H1 (cell line): ENCODE data around the gene FAM200B. TPM values are rescaled to one million over a fixed set of nuclear protein-coding genes. Genes with fewer than 3 reads are reported as not detected.

Experiments used
- ASH2L ChIP-seq: fragments of 200-600, 300-600 bp; sonication (generic); IDR thresholded peaks from one replicate; pipeline ENCODE4 v1.7.1; 2017; ENCODE audit warnings: low read length
- CREB1 ChIP-seq: IDR thresholded peaks from 2 replicates; pipeline ENCODE4 v1.6.1; 2012; ENCODE audit warnings: inconsistent platforms
- GABPA ChIP-seq: IDR thresholded peaks from 2 replicates; pipeline ENCODE4 v1.6.1; 2011; ENCODE audit warnings: mild to moderate bottlenecking, low read length, moderate library complexity, borderline replicate concordance; ENCODE audit not compliant: insufficient read depth
- RFX5 ChIP-seq: IDR thresholded peaks from 2 replicates; pipeline ENCODE4 v1.6.1; 2011; ENCODE audit warnings: low read depth, low read length, improper control_type of control experiment, borderline replicate concordance
- SIRT6 ChIP-seq: IDR thresholded peaks from one replicate; pipeline ENCODE4 v1.7.1; 2012; ENCODE audit warnings: low read length, inconsistent platforms
- SP1 ChIP-seq: IDR thresholded peaks from 2 replicates; pipeline ENCODE4 v1.6.1; 2011; ENCODE audit warnings: low read depth, low read length
- polyA plus RNA-seq, 7 experiments: library from polyadenylated mRNA; depleted of rRNA in 3 of 7; stranded (reverse) in 5 of 7; unstranded in 2 of 7; fragments of >200 nt in 5 of 7; fragments of 200-250 nt in 2 of 7; gene quantifications; 1 replicate in 5 of 7; 2 replicates in 1 of 7; 4 replicates in 1 of 7; pipeline versions ENCODE4 v1.2.1 to v1.2.3, GENCODE V29; 2011 to 2013; ENCODE audit warnings: missing spikeins in 2 of 7, mixed read lengths in 2 of 7
- total RNA-seq: library from RNA; stranded (reverse); fragmentation: NEBNext Ultra II Directional; extraction: Animal tissue kit (Norgen Biotek cat#: 25700); gene quantifications from 2 replicates; pipeline ENCODE4 v1.2.1, GENCODE V29; 2021
- TF ChIP-seq, protein P1 (sequence below): fragments of 300-600 bp; sonication (generic); IDR thresholded peaks from 2 replicates; pipeline ENCODE4 v1.7.1; 2012; ENCODE audit warnings: low read length, moderate library complexity, mild to moderate bottlenecking, inconsistent platforms; ENCODE audit not compliant: insufficient replicate concordance
- TF ChIP-seq, protein P2 (sequence below): IDR thresholded peaks from 2 replicates; pipeline ENCODE4 v1.6.1; 2012; ENCODE audit warnings: inconsistent platforms

The FAM200B gene
- total and polyA plus RNA-seq, 2 of the 8 experiments (the other 6 are each of a cell fraction or from before 2014, with no cell fraction given), result 10.7 to 23.7 TPM

DNA sequence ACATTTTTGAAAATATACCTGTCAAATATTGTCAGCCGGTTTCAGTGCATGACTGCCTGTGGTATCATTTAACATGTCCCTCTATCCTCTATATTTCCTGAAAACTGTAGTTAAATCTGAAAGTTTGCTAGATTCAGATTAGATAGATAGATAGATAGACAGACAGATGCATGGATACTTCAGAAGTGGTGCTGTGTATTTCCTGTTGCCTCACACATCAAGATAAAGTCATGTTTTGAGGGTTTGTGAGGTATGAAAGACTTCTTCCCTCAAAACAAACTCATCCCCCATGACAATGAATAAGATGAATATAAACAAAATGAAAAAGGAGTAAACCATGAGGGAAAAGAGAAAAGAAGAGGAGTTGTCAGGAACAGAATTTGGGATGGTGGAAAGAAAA, 15.2 kb downstream of the FAM200B start (continued):
- TF ChIP-seq, protein P1, sequence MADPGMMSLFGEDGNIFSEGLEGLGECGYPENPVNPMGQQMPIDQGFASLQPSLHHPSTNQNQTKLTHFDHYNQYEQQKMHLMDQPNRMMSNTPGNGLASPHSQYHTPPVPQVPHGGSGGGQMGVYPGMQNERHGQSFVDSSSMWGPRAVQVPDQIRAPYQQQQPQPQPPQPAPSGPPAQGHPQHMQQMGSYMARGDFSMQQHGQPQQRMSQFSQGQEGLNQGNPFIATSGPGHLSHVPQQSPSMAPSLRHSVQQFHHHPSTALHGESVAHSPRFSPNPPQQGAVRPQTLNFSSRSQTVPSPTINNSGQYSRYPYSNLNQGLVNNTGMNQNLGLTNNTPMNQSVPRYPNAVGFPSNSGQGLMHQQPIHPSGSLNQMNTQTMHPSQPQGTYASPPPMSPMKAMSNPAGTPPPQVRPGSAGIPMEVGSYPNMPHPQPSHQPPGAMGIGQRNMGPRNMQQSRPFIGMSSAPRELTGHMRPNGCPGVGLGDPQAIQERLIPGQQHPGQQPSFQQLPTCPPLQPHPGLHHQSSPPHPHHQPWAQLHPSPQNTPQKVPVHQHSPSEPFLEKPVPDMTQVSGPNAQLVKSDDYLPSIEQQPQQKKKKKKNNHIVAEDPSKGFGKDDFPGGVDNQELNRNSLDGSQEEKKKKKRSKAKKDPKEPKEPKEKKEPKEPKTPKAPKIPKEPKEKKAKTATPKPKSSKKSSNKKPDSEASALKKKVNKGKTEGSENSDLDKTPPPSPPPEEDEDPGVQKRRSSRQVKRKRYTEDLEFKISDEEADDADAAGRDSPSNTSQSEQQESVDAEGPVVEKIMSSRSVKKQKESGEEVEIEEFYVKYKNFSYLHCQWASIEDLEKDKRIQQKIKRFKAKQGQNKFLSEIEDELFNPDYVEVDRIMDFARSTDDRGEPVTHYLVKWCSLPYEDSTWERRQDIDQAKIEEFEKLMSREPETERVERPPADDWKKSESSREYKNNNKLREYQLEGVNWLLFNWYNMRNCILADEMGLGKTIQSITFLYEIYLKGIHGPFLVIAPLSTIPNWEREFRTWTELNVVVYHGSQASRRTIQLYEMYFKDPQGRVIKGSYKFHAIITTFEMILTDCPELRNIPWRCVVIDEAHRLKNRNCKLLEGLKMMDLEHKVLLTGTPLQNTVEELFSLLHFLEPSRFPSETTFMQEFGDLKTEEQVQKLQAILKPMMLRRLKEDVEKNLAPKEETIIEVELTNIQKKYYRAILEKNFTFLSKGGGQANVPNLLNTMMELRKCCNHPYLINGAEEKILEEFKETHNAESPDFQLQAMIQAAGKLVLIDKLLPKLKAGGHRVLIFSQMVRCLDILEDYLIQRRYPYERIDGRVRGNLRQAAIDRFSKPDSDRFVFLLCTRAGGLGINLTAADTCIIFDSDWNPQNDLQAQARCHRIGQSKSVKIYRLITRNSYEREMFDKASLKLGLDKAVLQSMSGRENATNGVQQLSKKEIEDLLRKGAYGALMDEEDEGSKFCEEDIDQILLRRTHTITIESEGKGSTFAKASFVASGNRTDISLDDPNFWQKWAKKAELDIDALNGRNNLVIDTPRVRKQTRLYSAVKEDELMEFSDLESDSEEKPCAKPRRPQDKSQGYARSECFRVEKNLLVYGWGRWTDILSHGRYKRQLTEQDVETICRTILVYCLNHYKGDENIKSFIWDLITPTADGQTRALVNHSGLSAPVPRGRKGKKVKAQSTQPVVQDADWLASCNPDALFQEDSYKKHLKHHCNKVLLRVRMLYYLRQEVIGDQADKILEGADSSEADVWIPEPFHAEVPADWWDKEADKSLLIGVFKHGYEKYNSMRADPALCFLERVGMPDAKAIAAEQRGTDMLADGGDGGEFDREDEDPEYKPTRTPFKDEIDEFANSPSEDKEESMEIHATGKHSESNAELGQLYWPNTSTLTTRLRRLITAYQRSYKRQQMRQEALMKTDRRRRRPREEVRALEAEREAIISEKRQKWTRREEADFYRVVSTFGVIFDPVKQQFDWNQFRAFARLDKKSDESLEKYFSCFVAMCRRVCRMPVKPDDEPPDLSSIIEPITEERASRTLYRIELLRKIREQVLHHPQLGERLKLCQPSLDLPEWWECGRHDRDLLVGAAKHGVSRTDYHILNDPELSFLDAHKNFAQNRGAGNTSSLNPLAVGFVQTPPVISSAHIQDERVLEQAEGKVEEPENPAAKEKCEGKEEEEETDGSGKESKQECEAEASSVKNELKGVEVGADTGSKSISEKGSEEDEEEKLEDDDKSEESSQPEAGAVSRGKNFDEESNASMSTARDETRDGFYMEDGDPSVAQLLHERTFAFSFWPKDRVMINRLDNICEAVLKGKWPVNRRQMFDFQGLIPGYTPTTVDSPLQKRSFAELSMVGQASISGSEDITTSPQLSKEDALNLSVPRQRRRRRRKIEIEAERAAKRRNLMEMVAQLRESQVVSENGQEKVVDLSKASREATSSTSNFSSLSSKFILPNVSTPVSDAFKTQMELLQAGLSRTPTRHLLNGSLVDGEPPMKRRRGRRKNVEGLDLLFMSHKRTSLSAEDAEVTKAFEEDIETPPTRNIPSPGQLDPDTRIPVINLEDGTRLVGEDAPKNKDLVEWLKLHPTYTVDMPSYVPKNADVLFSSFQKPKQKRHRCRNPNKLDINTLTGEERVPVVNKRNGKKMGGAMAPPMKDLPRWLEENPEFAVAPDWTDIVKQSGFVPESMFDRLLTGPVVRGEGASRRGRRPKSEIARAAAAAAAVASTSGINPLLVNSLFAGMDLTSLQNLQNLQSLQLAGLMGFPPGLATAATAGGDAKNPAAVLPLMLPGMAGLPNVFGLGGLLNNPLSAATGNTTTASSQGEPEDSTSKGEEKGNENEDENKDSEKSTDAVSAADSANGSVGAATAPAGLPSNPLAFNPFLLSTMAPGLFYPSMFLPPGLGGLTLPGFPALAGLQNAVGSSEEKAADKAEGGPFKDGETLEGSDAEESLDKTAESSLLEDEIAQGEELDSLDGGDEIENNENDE, result no peak
- TF ChIP-seq ASH2L (no peak), RFX5 (no peak), CREB1 (no peak), SIRT6 (no peak), SP1 (no peak), GABPA (no peak)
- TF ChIP-seq, protein P2, sequence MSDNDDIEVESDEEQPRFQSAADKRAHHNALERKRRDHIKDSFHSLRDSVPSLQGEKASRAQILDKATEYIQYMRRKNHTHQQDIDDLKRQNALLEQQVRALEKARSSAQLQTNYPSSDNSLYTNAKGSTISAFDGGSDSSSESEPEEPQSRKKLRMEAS, result no peak
